Measurements from ENCODE around the gene RPEL1. TPM values are rescaled to one million over a fixed set of nuclear protein-coding genes. Genes with fewer than 3 reads are reported as not detected.

Gene RPEL1
- total and polyA plus RNA-seq, 2 donors (not counting 1 experiment from before 2014, with no cell fraction given) = not detected

GRCh38 chr10:103198648-103199047, 47.0 kb upstream of the RPEL1 start:
- peaks cover 4 to 7% of the 10 kb centered on the region in 2 donors for H3K4me1 ChIP-seq (ENCODE audit: control insufficient read depth in 2 of 2, insufficient read depth in 2 of 2, low read length in 2 of 2)
- H3K27ac ChIP-seq (ENCODE audit: low read length in 2 of 2) = no peak overlapping the region
- H3K27me3 Mint-ChIP-seq = no peaks in the 10 kb centered on the region
- POLR2A ChIA-PET = no interaction called here
- no peaks in the 10 kb centered on the region for H3K27me3 ChIP-seq (replicated peaks in 1 of 4; ENCODE audit: control extremely low read depth in 1 of 4, control insufficient read depth in 3 of 4, insufficient read depth in 4 of 4, low read length in 3 of 4)
- no peak overlapping the region for H2AFZ ChIP-seq (ENCODE audit: insufficient read depth, low read depth, low read length, poor library complexity, severe bottlenecking)
- TF ChIP-seq, protein P1, sequence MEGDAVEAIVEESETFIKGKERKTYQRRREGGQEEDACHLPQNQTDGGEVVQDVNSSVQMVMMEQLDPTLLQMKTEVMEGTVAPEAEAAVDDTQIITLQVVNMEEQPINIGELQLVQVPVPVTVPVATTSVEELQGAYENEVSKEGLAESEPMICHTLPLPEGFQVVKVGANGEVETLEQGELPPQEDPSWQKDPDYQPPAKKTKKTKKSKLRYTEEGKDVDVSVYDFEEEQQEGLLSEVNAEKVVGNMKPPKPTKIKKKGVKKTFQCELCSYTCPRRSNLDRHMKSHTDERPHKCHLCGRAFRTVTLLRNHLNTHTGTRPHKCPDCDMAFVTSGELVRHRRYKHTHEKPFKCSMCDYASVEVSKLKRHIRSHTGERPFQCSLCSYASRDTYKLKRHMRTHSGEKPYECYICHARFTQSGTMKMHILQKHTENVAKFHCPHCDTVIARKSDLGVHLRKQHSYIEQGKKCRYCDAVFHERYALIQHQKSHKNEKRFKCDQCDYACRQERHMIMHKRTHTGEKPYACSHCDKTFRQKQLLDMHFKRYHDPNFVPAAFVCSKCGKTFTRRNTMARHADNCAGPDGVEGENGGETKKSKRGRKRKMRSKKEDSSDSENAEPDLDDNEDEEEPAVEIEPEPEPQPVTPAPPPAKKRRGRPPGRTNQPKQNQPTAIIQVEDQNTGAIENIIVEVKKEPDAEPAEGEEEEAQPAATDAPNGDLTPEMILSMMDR (IDR thresholded peaks at IDR 0.05) = no peak
- TF ChIP-seq EZH2 (IDR thresholded peaks at IDR 0.05; ENCODE audit: borderline replicate concordance, insufficient read depth, low read depth, low read length, poor library complexity, severe bottlenecking) = no peak
- no peak overlapping the region for H3K4me3 ChIP-seq (ENCODE audit: control extremely low read depth in 1 of 5, extremely low read depth in 1 of 5, insufficient read depth in 1 of 5, low read depth in 2 of 5, low read length in 4 of 5)
- WGBS (ENCODE audit: insufficient coverage) = no CpG with 5 or more reads among the region's 8 CpGs
- H3K9ac ChIP-seq (ENCODE audit: low read length) = no peak overlapping the region
- peaks cover 7% of the 10 kb centered on the region for H3K4me1 Mint-ChIP-seq
- no peaks in the 10 kb centered on the region for H3K36me3 ChIP-seq (replicated peaks in 1 of 2; ENCODE audit: control extremely low read depth in 1 of 2, control insufficient read depth in 1 of 2, extremely low read depth in 1 of 2, insufficient read depth in 2 of 2, low read length in 1 of 2)
- no peak overlapping the region for H3K4me3 Mint-ChIP-seq
- H3K4me2 ChIP-seq (replicated peaks; ENCODE audit: low read depth, low read length, poor library complexity, severe bottlenecking) = no peak overlapping the region
- no peaks in the 10 kb centered on the region for H3K79me2 ChIP-seq (ENCODE audit: control insufficient read depth, insufficient read depth, low read length)
- CTCF ChIA-PET = no interaction called here
- H3K9me3 ChIP-seq (ENCODE audit: control extremely low read depth in 1 of 3, control insufficient read depth in 2 of 3, insufficient read depth in 1 of 3, low read length in 2 of 3) = no peaks in the 10 kb centered on the region
- no peaks in the 10 kb centered on the region for H3K9me3 Mint-ChIP-seq (ENCODE audit: insufficient read depth)
- no peaks in the 10 kb centered on the region for H4K20me1 ChIP-seq (ENCODE audit: control insufficient read depth, insufficient read depth, low read length, poor library complexity, severe bottlenecking)
- no peak for DNase-seq
- intact Hi-C loops (cut with micrococcal nuclease) = no loop called here
- H3K27ac Mint-ChIP-seq = no peak overlapping the region
- ATAC-seq (ENCODE audit: low read depth) = no peak

GRCh38 chr10:103199488-103199887, 46.2 kb upstream of the RPEL1 start:
- POLR2A ChIA-PET = no interaction called here

More at GRCh38 chr10:103199488-103199887, 46.2 kb upstream of the RPEL1 start:
- no CpG with 5 or more reads among the region's 1 CpG for WGBS (ENCODE audit: insufficient coverage)
- CTCF ChIA-PET = interaction anchor here (0.7 kb wide), 1 partner anchor 33 kb away, joined by 3 read pairs; no protein-coding TSS in a partner anchor
- Mint-ChIP-seq H3K4me1 (no peaks in the 10 kb centered on the region), H3K27ac (no peak overlapping the region), H3K27me3 (no peaks in the 10 kb centered on the region), H3K4me3 (no peak overlapping the region), H3K9me3 (ENCODE audit: insufficient read depth) (no peaks in the 10 kb centered on the region)
- Histone ChIP-seq H3K9ac (ENCODE audit: low read length) (no peak overlapping the region), H4K20me1 (ENCODE audit: control insufficient read depth, insufficient read depth, low read length, poor library complexity, severe bottlenecking) (no peaks in the 10 kb centered on the region), H3K79me2 (ENCODE audit: control insufficient read depth, insufficient read depth, low read length) (no peaks in the 10 kb centered on the region), H3K27me3 (replicated peaks in 1 of 4; ENCODE audit: control extremely low read depth in 1 of 4, control insufficient read depth in 3 of 4, insufficient read depth in 4 of 4, low read length in 3 of 4) (no peaks in the 10 kb centered on the region), H3K4me1 (ENCODE audit: control insufficient read depth in 2 of 2, insufficient read depth in 2 of 2, low read length in 2 of 2) (no peaks in the 10 kb centered on the region), H3K36me3 (replicated peaks in 1 of 2; ENCODE audit: control extremely low read depth in 1 of 2, control insufficient read depth in 1 of 2, extremely low read depth in 1 of 2, insufficient read depth in 2 of 2, low read length in 1 of 2) (no peaks in the 10 kb centered on the region), H2AFZ (ENCODE audit: insufficient read depth, low read depth, low read length, poor library complexity, severe bottlenecking) (no peak overlapping the region), H3K4me2 (replicated peaks; ENCODE audit: low read depth, low read length, poor library complexity, severe bottlenecking) (no peak overlapping the region), H3K9me3 (ENCODE audit: control extremely low read depth in 1 of 3, control insufficient read depth in 2 of 3, insufficient read depth in 1 of 3, low read length in 2 of 3) (no peaks in the 10 kb centered on the region), H3K4me3 (ENCODE audit: control extremely low read depth in 1 of 5, extremely low read depth in 1 of 5, insufficient read depth in 1 of 5, low read depth in 2 of 5, low read length in 4 of 5) (no peak overlapping the region), H3K27ac (ENCODE audit: low read length in 2 of 2) (no peak overlapping the region)
- intact Hi-C loops (cut with micrococcal nuclease) = no loop called here
- ATAC-seq (ENCODE audit: low read depth) = no peak
- DNase-seq = no peak
- TF ChIP-seq, protein P1 (IDR thresholded peaks at IDR 0.05) = no peak
- TF ChIP-seq EZH2 (IDR thresholded peaks at IDR 0.05; ENCODE audit: borderline replicate concordance, insufficient read depth, low read depth, low read length, poor library complexity, severe bottlenecking) = no peak
